Keratinocyte (primary cell): ENCODE results near the gene ABO.

ENCODE experiments used
- CTCF ChIP-seq, 3 experiments: IDR thresholded peaks in 1 of 3; conservative IDR thresholded peaks in 1 of 3; optimal IDR thresholded peaks in 1 of 3; 2 replicates in 2 of 3; 3 replicates in 1 of 3; pipeline versions ENCODE3 to v1.5.1; 2011; ENCODE audit warnings: low read length in 3 of 3, mild to moderate bottlenecking in 3 of 3, moderate library complexity in 2 of 3, control low read depth in 1 of 3, inconsistent platforms in 1 of 3; ENCODE audit not compliant: insufficient read depth in 2 of 3; ENCODE audit errors: extremely low read depth in 1 of 3
- EZH2 ChIP-seq: IDR thresholded peaks from one replicate; pipeline ENCODE4 v1.6.1; 2012; ENCODE audit warnings: inconsistent platforms, mild to moderate bottlenecking, low read length, moderate library complexity

- TF ChIP-seq CTCF (optimal IDR thresholded peaks at IDR 0.05 in 1 of 3, IDR thresholded peaks at IDR 0.05 in 1 of 3, conservative IDR thresholded peaks at IDR 0.05 in 1 of 3; ENCODE audit: extremely low read depth in 1 of 3, insufficient read depth in 2 of 3, low read length in 3 of 3) (no peak), EZH2 (no peak)
Measured at GRCh38 chr9:133305731-133306130, 30.7 kb upstream of the ABO start.
